ENCODE results near the gene RMC1.
"Not testable (repeated sequence)": the region's sequence is repeated elsewhere in the genome, so short reads cannot be mapped to it uniquely, and the experiment has no call there.

DNA sequence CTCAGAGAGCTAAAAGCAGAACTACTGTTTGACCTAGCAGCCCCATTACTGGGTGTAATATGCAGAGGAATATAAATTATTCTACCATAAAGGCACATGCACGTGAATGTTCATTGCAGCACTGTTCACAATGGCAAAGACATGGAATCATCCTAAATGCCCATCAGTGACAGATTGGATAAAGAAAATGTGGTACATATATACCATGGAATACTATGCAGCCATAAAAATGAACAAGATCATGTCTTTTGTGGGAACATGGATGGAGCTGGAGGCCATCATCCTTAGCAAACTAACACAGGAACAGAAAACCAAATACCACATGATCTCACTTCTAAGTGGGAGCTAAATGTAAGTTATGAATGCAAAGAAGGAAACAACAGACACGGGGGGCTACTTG, 7.6 kb downstream of the RMC1 start:
- TF ChIP-seq POLR2AphosphoS5 (IDR thresholded peaks at IDR 0.05): not testable (repeated sequence)
- TF ChIP-seq, protein P1, sequence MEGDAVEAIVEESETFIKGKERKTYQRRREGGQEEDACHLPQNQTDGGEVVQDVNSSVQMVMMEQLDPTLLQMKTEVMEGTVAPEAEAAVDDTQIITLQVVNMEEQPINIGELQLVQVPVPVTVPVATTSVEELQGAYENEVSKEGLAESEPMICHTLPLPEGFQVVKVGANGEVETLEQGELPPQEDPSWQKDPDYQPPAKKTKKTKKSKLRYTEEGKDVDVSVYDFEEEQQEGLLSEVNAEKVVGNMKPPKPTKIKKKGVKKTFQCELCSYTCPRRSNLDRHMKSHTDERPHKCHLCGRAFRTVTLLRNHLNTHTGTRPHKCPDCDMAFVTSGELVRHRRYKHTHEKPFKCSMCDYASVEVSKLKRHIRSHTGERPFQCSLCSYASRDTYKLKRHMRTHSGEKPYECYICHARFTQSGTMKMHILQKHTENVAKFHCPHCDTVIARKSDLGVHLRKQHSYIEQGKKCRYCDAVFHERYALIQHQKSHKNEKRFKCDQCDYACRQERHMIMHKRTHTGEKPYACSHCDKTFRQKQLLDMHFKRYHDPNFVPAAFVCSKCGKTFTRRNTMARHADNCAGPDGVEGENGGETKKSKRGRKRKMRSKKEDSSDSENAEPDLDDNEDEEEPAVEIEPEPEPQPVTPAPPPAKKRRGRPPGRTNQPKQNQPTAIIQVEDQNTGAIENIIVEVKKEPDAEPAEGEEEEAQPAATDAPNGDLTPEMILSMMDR (IDR thresholded peaks at IDR 0.05): not testable (repeated sequence)

Measured in upper lobe of left lung (tissue), 4 donors.